Measurements from ENCODE around the gene GDPD4. TPM values are rescaled to one million over a fixed set of nuclear protein-coding genes. Genes with fewer than 3 reads are reported as not detected.

The GDPD4 gene
- total RNA-seq, 1 experiment from 2014 or later, result not detected

GRCh38 chr11:77183431-77183984 lies 118.0 kb downstream of the GDPD4 start:
- Histone ChIP-seq H3K9me3 (ENCODE audit: low read length) (no peaks in the 10 kb centered on the region), H3K27me3 (ENCODE audit: low read length) (peaks cover 30% of the 10 kb centered on the region), H3K36me3 (ENCODE audit: low read depth, low read length) (no peaks in the 10 kb centered on the region), H3K4me1 (ENCODE audit: insufficient read depth, low read length) (no peaks in the 10 kb centered on the region), H3K27ac (ENCODE audit: low read length) (no peak overlapping the region), H3K4me2 (ENCODE audit: low read length) (no peak overlapping the region), H3K9ac (ENCODE audit: low read length) (no peak overlapping the region), H3K9me2 (replicated peaks; ENCODE audit: low read length) (no peaks in the 10 kb centered on the region), H3K79me2 (ENCODE audit: low read length) (no peaks in the 10 kb centered on the region), H2AFZ (ENCODE audit: low read length) (no peak overlapping the region), H4K20me1 (ENCODE audit: low read length) (no peaks in the 10 kb centered on the region), H3K4me3 (ENCODE audit: low read length) (no peak overlapping the region), H3F3A (ENCODE audit: low read length, unreplicated experiment) (no peaks in the 10 kb centered on the region)
- no peak for TF ChIP-seq CTCF (conservative IDR thresholded peaks at IDR 0.05; ENCODE audit: low read depth, low read length)
- no peak for TF ChIP-seq EZH2 (IDR thresholded peaks at IDR 0.05; ENCODE audit: low read length, unreplicated experiment)
- no peak for TF ChIP-seq EZH2phosphoT487 (IDR thresholded peaks at IDR 0.05; ENCODE audit: borderline replicate concordance, low read length)
- BruUV-seq (replicated peaks), result no TSS peak
- intact Hi-C loops (cut with micrococcal nuclease), result no loop called here
- POLR2A ChIA-PET (ENCODE audit: unreplicated experiment), result no interaction called here
- DNase-seq, result no peak
- CTCF ChIA-PET, result no interaction called here
- no peak for ATAC-seq

DNA sequence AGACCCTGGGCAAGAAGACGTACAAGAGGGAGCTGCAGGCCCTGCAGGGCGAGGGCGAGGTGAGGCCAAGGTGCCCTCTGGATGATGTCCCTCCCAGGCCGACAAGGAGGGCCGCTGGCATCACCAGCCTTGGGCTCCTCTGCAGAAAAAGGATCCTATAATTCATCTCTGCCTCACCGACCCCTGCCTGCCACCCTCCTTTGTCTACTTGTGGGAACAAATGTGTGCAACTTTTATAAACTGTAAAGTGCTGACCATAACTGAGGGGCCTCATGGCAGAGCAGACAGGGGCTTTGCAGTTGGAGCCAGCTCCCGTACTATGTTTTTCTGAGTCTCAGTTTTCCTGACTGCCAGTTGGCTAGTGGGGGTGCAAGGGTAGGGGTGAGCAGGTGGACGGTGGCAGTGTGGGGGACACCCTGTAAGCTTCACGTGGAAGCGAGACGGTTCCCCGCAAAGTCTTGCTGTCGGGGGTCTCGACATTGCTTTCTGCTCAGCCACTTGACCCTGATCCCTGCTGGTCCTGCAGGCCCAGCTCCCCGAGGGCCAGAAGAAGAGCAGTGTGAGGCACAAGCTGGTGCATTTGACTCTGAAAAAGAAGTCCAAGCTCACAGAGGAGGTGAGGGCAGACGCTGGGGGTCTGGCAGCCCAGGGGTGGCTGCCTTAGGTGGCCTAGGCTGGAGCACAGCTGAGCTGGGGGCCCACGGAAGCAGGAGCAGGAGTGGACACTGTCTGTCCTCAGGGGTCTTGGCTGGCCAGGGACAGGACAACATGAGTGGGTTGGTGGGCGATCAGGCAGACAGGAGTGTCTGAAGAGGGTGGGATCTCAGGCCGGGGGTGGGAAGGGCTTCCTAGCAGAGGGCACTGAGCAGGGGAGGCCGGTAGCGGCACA lies 118.7 kb downstream of the GDPD4 start:
- Histone ChIP-seq H3K27me3 (ENCODE audit: low read length) (peaks cover 30% of the 10 kb centered on the region), H3K79me2 (ENCODE audit: low read length) (no peaks in the 10 kb centered on the region), H2AFZ (ENCODE audit: low read length) (no peak overlapping the region), H3K4me2 (ENCODE audit: low read length) (no peak overlapping the region), H3K27ac (ENCODE audit: low read length) (no peak overlapping the region), H4K20me1 (ENCODE audit: low read length) (no peaks in the 10 kb centered on the region), H3K4me1 (ENCODE audit: insufficient read depth, low read length) (no peaks in the 10 kb centered on the region), H3K36me3 (ENCODE audit: low read depth, low read length) (no peaks in the 10 kb centered on the region), H3K9me2 (replicated peaks; ENCODE audit: low read length) (no peaks in the 10 kb centered on the region), H3K9ac (ENCODE audit: low read length) (no peak overlapping the region), H3K9me3 (ENCODE audit: low read length) (no peaks in the 10 kb centered on the region), H3F3A (ENCODE audit: low read length, unreplicated experiment) (no peaks in the 10 kb centered on the region), H3K4me3 (ENCODE audit: low read length) (no peak overlapping the region)
- no peak for DNase-seq
- ATAC-seq, result no peak
- TF ChIP-seq CTCF (conservative IDR thresholded peaks at IDR 0.05; ENCODE audit: low read depth, low read length) (no peak), EZH2phosphoT487 (IDR thresholded peaks at IDR 0.05; ENCODE audit: borderline replicate concordance, low read length) (no peak), EZH2 (IDR thresholded peaks at IDR 0.05; ENCODE audit: low read length, unreplicated experiment) (no peak)
- CTCF ChIA-PET, result no interaction called here
- POLR2A ChIA-PET (ENCODE audit: unreplicated experiment), result no interaction called here
- intact Hi-C loops (cut with micrococcal nuclease), result no loop called here
- BruUV-seq (replicated peaks), result no TSS peak

Measured in PC-3 (cell line).